NCI-H146 treated with DMSO at 0.1 percent for 48 hours (cell line): ENCODE measurements around the gene SCG3.

ENCODE experiments used
- DNase-seq: peaks from one replicate; lab custom pipeline; 2025; ENCODE audit not compliant: unreplicated experiment; lab: John Stamatoyannopoulos, UW

The SCG3 gene

DNA sequence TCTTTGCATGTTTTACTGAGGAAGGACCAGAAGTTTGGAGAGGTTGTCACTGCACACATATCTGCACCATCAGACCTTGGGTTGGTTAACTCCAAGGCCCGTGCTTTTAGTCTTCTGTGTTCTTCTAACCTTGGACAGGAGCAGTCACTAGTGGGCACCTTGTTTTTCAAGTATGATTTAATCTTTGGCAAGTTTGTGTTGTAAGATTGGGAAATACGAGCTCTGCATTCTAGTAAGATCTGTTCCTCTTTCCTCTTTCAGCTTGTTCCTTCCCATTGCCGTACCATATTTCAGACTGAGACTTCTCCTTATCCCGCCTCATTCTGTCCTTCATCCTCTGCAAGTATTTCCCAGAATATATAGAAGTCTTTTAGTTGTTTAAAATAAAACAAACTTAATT, 75.2 kb downstream of the SCG3 start:
- no peak for DNase-seq

DNA sequence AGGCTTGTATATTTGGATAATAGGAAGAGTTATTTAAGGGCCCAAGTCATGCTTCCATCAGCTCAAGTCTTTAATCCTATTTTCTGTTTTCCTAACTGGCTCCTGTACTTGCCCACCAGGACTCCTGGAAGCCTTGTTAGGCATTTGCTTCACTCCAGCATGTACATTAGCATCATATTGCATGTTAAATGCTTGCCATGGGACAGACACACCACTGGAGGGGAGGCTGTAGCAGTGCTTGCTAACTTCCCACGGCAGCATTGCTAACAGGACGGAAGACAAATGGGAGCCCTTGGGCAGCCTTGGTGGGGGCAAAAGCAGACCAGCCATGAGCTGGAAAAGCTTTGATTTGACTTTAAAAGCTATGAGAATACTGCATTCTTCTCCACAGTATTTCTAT, 76.1 kb downstream of the SCG3 start:
- no peak for DNase-seq

DNA sequence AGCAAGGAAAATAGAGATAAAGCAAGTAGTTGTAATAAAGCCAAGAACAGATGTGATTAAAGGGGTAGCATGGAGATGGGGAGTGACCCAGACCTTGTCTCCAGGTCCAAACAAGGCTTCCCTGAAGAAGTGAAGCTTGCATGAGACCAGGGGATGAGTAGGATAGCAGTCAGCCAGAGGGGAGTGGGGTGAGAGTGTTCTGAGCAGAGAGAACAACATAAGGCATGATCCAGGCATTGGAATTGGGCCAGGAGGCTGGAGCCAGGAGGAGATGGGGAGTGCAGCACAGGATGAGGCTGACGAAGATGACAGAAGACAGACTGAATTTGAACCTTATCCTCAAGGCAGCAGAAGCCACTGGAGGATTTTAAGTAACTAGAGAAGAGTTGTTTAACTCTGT, 77.3 kb downstream of the SCG3 start:
- DNase-seq = no peak

GRCh38 chr15:51759557-51760070, 78.3 kb downstream of the SCG3 start:
- peak; percentile 9 for DNase-seq

DNA sequence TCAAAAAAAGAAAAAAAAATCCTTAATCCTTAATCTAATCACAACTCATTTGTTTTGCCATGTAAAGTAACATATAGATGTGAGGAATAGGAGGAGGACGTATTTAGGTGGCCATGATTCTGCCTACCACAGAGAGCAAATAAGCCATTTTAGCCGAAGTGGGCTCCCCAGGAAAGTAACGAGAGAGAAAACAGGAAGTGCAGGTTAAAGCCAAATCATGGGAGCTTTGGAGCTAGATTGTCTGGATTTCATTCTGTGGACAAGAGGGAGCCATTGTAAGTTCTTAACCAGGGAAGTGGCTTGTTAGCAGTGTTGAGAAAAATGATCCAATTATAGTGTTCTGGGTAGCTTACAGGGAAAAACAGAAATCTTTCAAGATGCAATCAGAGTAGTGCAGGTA, 79.5 kb downstream of the SCG3 start:
- DNase-seq = no peak

DNA sequence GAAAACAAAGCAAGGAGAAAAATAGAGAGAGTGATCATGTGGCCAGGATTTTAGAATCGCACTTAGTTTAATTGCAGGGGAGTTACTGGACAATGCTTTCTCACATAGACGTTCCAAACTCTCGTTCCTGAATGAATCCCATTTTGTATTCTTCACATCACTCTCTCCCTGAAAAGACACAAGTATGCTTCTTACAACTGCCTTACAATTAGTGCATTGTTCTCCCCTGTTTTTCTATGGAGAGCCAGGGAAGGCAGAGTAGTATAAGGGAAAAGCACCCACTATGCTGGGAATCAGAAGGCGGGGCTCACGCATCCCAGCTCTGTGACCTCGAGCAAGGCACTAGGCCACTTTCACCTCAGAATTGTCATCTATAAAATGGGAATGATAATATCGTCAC, 84.4 kb downstream of the SCG3 start:
- DNase-seq = no peak

- DNase-seq = no peak
These were observed 85.0 kb downstream of the SCG3 start for GRCh38 chr15:51766341-51766740.

DNA sequence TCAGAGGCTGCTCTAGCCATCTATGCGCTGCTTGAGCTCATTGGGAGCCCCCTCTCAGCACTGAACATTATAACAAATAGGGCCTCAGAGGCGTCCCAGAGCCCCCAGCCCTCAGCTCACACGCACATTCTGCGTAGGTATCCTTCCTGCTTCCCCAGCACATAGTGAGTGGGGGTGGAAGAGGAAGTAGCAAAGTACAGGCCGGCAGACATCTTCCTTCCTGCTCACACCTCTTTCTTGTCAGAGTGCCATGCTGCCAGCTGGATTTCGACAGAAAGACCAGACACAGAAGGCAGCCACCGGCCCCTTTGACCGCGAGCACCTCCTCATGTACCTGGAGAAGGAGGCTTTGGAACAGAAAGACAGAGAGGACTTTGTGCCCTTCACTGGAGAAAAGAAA, 86.7 kb downstream of the SCG3 start:
- no peak for DNase-seq
